ENCODE results near the gene PDC.

Gene PDC

DNA sequence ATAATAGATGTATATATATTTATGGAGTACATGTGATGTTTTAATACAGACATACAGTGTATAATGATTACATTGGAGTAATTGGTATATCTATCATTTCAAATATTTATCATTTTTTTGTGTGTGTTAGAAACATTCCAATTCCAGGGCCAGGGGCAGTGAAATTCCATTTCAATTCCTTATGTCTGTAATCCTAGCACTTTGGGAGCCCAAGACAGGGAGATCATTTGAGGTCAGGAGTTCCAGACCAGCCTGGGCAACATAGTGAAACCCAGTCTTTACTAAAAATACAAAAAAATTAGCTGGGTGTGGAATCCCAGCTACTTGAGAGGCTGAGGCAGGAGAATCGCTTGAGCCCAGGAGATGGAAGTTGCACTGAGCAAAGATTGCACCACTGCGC, 30.4 kb upstream of the PDC start:
- ChIA-PET POLR2A (no interaction called here), CTCF (no interaction called here)
- TF ChIP-seq SP1 (IDR thresholded peaks at IDR 0.05) (no peak), TARDBP (IDR thresholded peaks at IDR 0.05) (no peak), BHLHE40 (IDR thresholded peaks at IDR 0.05; ENCODE audit: borderline replicate concordance) (no peak), CTBP1 (IDR thresholded peaks at IDR 0.05; ENCODE audit: borderline replicate concordance) (no peak), ZNF384 (IDR thresholded peaks at IDR 0.05) (no peak), NFRKB (IDR thresholded peaks at IDR 0.05) (no peak), HDGF (IDR thresholded peaks at IDR 0.05; ENCODE audit: borderline replicate concordance) (no peak), ARNT (IDR thresholded peaks at IDR 0.05) (no peak), PKNOX1 (IDR thresholded peaks at IDR 0.05) (no peak), ELF4 (IDR thresholded peaks at IDR 0.05) (no peak), FOXK2 (IDR thresholded peaks at IDR 0.05) (no peak), SUZ12 (IDR thresholded peaks at IDR 0.05) (no peak), LEF1 (IDR thresholded peaks at IDR 0.05; ENCODE audit: borderline replicate concordance) (no peak), L3MBTL2 (conservative IDR thresholded peaks at IDR 0.05) (no peak), FOXA1 (IDR thresholded peaks at IDR 0.05) (no peak), FOXM1 (IDR thresholded peaks at IDR 0.05; ENCODE audit: borderline replicate concordance) (no peak)
- DNase-seq (ENCODE audit: extremely low spot score), result no peak

DNA sequence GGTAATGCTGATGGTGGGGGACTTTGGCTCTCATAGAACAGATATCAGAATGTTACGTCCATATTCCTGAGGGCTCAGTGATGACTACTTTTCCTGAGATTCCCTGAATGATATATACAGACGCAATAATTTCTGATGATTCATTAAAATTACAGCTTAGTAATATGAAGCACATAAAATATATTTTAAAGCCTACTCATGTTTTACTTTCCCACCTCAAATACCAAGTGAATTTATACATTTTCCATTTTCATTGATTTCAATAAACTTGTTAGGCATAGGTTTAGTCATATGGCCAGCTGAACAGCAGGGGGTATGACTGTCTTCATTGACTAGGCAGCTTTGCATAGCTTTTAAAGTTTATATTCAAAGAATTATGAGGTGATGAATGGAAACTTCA, 26.2 kb upstream of the PDC start:
- DNase-seq (ENCODE audit: extremely low spot score), result no peak
- ChIA-PET CTCF (no interaction called here), POLR2A (no interaction called here)
- no peak for TF ChIP-seq HDGF (IDR thresholded peaks at IDR 0.05; ENCODE audit: borderline replicate concordance)
- no peak for TF ChIP-seq FOXK2 (IDR thresholded peaks at IDR 0.05)
- no peak for TF ChIP-seq FOXA1 (IDR thresholded peaks at IDR 0.05)
- TF ChIP-seq SUZ12 (IDR thresholded peaks at IDR 0.05), result no peak
- TF ChIP-seq TARDBP (IDR thresholded peaks at IDR 0.05), result no peak
- TF ChIP-seq CTBP1 (IDR thresholded peaks at IDR 0.05; ENCODE audit: borderline replicate concordance), result no peak
- TF ChIP-seq NFRKB (IDR thresholded peaks at IDR 0.05), result no peak
- TF ChIP-seq L3MBTL2 (conservative IDR thresholded peaks at IDR 0.05), result no peak
- TF ChIP-seq ELF4 (IDR thresholded peaks at IDR 0.05), result no peak
- TF ChIP-seq ARNT (IDR thresholded peaks at IDR 0.05), result no peak
- no peak for TF ChIP-seq LEF1 (IDR thresholded peaks at IDR 0.05; ENCODE audit: borderline replicate concordance)
- TF ChIP-seq BHLHE40 (IDR thresholded peaks at IDR 0.05; ENCODE audit: borderline replicate concordance), result no peak
- TF ChIP-seq SP1 (IDR thresholded peaks at IDR 0.05), result no peak
- no peak for TF ChIP-seq ZNF384 (IDR thresholded peaks at IDR 0.05)
- no peak for TF ChIP-seq FOXM1 (IDR thresholded peaks at IDR 0.05; ENCODE audit: borderline replicate concordance)
- TF ChIP-seq PKNOX1 (IDR thresholded peaks at IDR 0.05), result no peak

DNA sequence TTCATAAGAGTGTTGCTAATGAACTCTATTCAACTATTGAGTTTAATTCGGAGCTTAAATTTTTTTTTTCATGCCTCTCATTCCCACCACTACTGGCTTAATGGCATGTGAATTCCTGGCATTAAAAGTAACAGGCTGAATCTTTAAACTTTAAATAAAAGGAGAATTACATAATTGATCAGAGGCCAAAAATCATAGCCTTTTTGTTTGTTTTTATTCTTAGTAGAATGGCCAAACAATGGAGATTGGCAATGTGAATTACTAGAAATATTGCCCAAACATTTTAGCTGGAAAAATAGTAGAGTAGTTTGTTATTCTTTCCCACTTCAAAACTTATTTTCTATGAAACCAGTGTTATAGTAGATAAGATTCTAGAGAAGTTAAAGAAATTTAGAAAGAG, 25.1 kb upstream of the PDC start:
- no peak for DNase-seq (ENCODE audit: extremely low spot score)
- POLR2A ChIA-PET, result no interaction called here
- CTCF ChIA-PET, result no interaction called here
- no peak for TF ChIP-seq LEF1 (IDR thresholded peaks at IDR 0.05; ENCODE audit: borderline replicate concordance)
- TF ChIP-seq ARNT (IDR thresholded peaks at IDR 0.05), result no peak
- TF ChIP-seq FOXK2 (IDR thresholded peaks at IDR 0.05), result no peak
- TF ChIP-seq HDGF (IDR thresholded peaks at IDR 0.05; ENCODE audit: borderline replicate concordance), result no peak
- TF ChIP-seq L3MBTL2 (conservative IDR thresholded peaks at IDR 0.05), result no peak
- TF ChIP-seq FOXM1 (IDR thresholded peaks at IDR 0.05; ENCODE audit: borderline replicate concordance), result no peak
- no peak for TF ChIP-seq TARDBP (IDR thresholded peaks at IDR 0.05)
- TF ChIP-seq FOXA1 (IDR thresholded peaks at IDR 0.05), result no peak
- no peak for TF ChIP-seq NFRKB (IDR thresholded peaks at IDR 0.05)
- TF ChIP-seq SUZ12 (IDR thresholded peaks at IDR 0.05), result no peak
- TF ChIP-seq CTBP1 (IDR thresholded peaks at IDR 0.05; ENCODE audit: borderline replicate concordance), result no peak
- no peak for TF ChIP-seq SP1 (IDR thresholded peaks at IDR 0.05)
- no peak for TF ChIP-seq PKNOX1 (IDR thresholded peaks at IDR 0.05)
- no peak for TF ChIP-seq ELF4 (IDR thresholded peaks at IDR 0.05)
- no peak for TF ChIP-seq ZNF384 (IDR thresholded peaks at IDR 0.05)
- TF ChIP-seq BHLHE40 (IDR thresholded peaks at IDR 0.05; ENCODE audit: borderline replicate concordance), result no peak

DNA sequence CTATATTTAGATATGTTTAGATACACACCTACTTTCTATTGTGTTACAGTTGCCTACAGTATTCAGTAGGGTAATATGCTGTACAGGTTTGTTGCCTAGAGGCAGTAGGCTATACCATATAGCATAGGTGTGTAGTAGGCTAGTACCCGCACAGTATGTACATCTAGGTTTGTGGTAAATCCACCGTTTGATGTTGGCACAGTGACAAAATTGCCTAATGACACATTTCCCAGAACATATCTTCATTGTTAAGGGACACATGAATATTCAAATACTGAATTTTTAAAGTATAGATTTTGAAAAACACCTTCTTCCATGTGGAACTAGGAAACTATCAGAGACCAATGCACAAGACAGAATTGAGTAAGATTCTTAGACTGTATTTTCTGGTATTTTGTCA, 22.6 kb upstream of the PDC start:
- CTCF ChIA-PET, result no interaction called here
- TF ChIP-seq HDGF (IDR thresholded peaks at IDR 0.05; ENCODE audit: borderline replicate concordance) (no peak), ARNT (IDR thresholded peaks at IDR 0.05) (no peak), CTBP1 (IDR thresholded peaks at IDR 0.05; ENCODE audit: borderline replicate concordance) (no peak), FOXM1 (IDR thresholded peaks at IDR 0.05; ENCODE audit: borderline replicate concordance) (no peak), PKNOX1 (IDR thresholded peaks at IDR 0.05) (no peak), FOXA1 (IDR thresholded peaks at IDR 0.05) (no peak), TARDBP (IDR thresholded peaks at IDR 0.05) (no peak), SUZ12 (IDR thresholded peaks at IDR 0.05) (no peak)
- POLR2A ChIA-PET, result no interaction called here
- no peak for DNase-seq (ENCODE audit: extremely low spot score)

- peak; percentile 79 for DNase-seq (ENCODE audit: extremely low spot score)
- TF ChIP-seq FOXK2 (IDR thresholded peaks at IDR 0.05) (no peak), NFRKB (IDR thresholded peaks at IDR 0.05) (no peak), ELF4 (IDR thresholded peaks at IDR 0.05) (no peak), CTBP1 (IDR thresholded peaks at IDR 0.05; ENCODE audit: borderline replicate concordance) (no peak), TARDBP (IDR thresholded peaks at IDR 0.05) (no peak), LEF1 (IDR thresholded peaks at IDR 0.05; ENCODE audit: borderline replicate concordance) (no peak), PKNOX1 (IDR thresholded peaks at IDR 0.05) (0 out of 2 replicates have a peak, but pooled peaks have one; percentile 22), SP1 (IDR thresholded peaks at IDR 0.05) (no peak), ZNF384 (IDR thresholded peaks at IDR 0.05) (no peak), SUZ12 (IDR thresholded peaks at IDR 0.05) (no peak), L3MBTL2 (conservative IDR thresholded peaks at IDR 0.05) (0 out of 2 replicates have a peak, but pooled peaks have one; percentile 11), FOXA1 (IDR thresholded peaks at IDR 0.05) (no peak), BHLHE40 (IDR thresholded peaks at IDR 0.05; ENCODE audit: borderline replicate concordance) (no peak), ARNT (IDR thresholded peaks at IDR 0.05) (no peak), FOXM1 (IDR thresholded peaks at IDR 0.05; ENCODE audit: borderline replicate concordance) (no peak)
- ChIA-PET CTCF (interaction anchor here (0.6 to 1.0 kb wide), 6 partner anchors 20 to 504 kb away, joined by 3 to 8 read pairs (median 4); no protein-coding TSS in a partner anchor), POLR2A (no interaction called here)
Measured at GRCh38 chr1:186482661-186483255, 21.8 kb upstream of the PDC start.

All from HEK293T (cell line).